Measurements from ENCODE around the gene COL5A2.

COL5A2 gene

DNA sequence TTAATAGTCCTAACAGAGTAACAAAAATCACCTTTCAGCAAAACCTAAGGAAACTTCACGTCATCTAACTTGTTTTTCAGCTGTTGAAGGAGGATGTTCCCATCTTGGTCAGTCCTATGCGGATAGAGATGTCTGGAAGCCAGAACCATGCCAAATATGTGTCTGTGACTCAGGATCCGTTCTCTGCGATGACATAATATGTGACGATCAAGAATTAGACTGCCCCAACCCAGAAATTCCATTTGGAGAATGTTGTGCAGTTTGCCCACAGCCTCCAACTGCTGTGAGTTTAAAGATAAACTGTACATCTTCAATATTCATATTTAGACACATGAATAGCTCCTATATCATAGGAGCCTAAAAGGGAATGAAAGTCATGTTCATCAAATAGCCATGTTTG, 194.9 kb downstream of the COL5A2 start:
- no peak for DNase-seq

DNA sequence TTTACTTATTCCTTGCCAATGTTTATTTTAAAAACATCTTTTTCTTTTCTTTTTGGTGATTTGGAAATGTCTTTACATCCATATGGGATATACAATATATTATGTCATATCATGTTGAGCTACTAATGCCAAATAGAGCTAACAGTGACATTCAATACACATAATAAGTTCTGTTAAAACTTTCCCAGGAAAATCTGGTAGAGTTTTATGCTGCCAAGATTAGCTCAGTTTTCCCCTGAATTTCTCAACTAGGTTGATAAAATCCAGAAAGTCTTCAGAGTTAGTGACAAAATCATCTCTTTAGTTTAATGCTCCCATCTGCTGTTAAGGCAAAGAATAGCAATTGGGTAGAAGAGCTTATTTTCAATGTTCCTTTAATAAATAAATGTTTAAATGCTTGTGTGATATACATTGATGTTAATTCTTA, 195.5 kb downstream of the COL5A2 start:
- no peak for DNase-seq

DNA sequence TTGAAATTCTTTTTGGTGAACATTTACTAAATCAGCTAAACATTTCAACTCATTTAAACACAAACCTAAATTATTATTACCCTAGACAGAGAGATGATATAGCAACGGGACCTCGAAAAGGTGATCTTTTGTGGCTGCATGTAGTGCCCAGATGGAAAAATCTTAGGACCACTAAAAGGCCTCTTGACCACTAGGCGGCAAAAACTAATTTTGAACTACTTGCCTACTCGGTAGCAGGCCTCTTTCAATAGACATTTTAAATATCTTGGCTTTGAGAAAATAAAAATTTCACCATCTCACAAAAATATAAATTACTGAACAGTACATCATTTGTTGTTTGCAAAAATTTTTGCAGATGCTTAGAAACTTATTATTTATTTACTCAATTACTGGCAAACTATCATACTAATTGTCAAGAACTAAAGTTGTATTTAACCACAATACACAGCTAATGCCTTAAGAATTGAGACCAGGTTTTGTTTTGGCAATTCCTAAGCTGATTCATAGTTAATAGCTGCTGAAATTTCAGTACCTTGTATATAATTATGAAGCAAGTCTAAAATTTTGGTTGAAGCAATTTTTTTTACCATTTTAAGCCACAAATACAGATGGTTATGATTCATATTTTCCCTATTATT, 196.0 kb downstream of the COL5A2 start:
- no peak for DNase-seq

All from left hindlimb (tissue), 1 donor.